Measurements from ENCODE around the gene TRIM29.

Gene TRIM29

GRCh38 chr11:120130991-120131760 is 6.7 kb downstream of the TRIM29 start:
- peaks cover 0 to 23% (median 10%) of the 10 kb centered on the region in 4 donors for H3K4me1 ChIP-seq
- no peaks in the 10 kb centered on the region for H3K36me3 ChIP-seq
- no peak overlapping the region for H3K27ac ChIP-seq
- peak; percentile 12 to 46 for DNase-seq
- no peaks in the 10 kb centered on the region for H3K27me3 ChIP-seq
- H3K4me3 ChIP-seq = no peak overlapping the region
- TF ChIP-seq, protein P1, sequence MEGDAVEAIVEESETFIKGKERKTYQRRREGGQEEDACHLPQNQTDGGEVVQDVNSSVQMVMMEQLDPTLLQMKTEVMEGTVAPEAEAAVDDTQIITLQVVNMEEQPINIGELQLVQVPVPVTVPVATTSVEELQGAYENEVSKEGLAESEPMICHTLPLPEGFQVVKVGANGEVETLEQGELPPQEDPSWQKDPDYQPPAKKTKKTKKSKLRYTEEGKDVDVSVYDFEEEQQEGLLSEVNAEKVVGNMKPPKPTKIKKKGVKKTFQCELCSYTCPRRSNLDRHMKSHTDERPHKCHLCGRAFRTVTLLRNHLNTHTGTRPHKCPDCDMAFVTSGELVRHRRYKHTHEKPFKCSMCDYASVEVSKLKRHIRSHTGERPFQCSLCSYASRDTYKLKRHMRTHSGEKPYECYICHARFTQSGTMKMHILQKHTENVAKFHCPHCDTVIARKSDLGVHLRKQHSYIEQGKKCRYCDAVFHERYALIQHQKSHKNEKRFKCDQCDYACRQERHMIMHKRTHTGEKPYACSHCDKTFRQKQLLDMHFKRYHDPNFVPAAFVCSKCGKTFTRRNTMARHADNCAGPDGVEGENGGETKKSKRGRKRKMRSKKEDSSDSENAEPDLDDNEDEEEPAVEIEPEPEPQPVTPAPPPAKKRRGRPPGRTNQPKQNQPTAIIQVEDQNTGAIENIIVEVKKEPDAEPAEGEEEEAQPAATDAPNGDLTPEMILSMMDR (IDR thresholded peaks at IDR 0.05) = no peak
- no peaks in the 10 kb centered on the region for H3K9me3 ChIP-seq
- intact Hi-C loops (cut with DNase I; ENCODE audit: low total_unique reads) = no loop called here

- Histone ChIP-seq H3K4me1 (peaks cover 0 to 23% (median 10%) of the 10 kb centered on the region in 4 donors), H3K9me3 (no peaks in the 10 kb centered on the region), H3K36me3 (no peaks in the 10 kb centered on the region), H3K4me3 (no peak overlapping the region), H3K27ac (no peak overlapping the region), H3K27me3 (no peaks in the 10 kb centered on the region)
- intact Hi-C loops (cut with DNase I; ENCODE audit: low total_unique reads) = no loop called here
- peak in 1 of 2 donors; percentile 49 for DNase-seq
- TF ChIP-seq, protein P1 (IDR thresholded peaks at IDR 0.05) = no peak
These were observed 7.5 kb downstream of the TRIM29 start for GRCh38 chr11:120130176-120130980.

DNA sequence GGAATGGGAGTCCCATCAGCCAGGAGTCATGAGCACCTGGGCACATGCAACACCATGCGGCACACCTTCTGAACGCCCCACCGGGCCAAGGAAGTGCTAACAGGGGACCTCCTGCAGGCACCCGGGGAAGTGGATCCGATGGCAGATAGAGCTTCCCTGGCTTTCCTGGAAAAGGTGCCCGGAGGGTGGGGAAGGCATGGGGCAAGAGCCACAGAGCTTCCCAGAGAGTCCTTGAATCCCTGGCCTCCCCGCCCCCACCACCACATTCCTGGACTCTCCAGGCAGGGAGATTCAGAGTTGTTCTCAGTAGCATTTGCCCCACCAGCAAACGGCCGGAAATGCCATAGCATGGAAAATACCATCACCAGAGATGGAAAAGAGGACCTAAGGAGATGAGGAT is 8.3 kb downstream of the TRIM29 start:
- Histone ChIP-seq H3K4me3 (no peak overlapping the region), H3K9me3 (no peaks in the 10 kb centered on the region), H3K4me1 (peaks cover 0 to 23% (median 10%) of the 10 kb centered on the region in 4 donors), H3K27ac (peak overlapping the region in 1 of 2 donors; percentile 76), H3K27me3 (no peaks in the 10 kb centered on the region), H3K36me3 (no peaks in the 10 kb centered on the region)
- intact Hi-C loops (cut with DNase I; ENCODE audit: low total_unique reads) = no loop called here
- TF ChIP-seq, protein P1 (IDR thresholded peaks at IDR 0.05) = no peak
- peak in 1 of 2 donors; percentile 54 for DNase-seq

DNA sequence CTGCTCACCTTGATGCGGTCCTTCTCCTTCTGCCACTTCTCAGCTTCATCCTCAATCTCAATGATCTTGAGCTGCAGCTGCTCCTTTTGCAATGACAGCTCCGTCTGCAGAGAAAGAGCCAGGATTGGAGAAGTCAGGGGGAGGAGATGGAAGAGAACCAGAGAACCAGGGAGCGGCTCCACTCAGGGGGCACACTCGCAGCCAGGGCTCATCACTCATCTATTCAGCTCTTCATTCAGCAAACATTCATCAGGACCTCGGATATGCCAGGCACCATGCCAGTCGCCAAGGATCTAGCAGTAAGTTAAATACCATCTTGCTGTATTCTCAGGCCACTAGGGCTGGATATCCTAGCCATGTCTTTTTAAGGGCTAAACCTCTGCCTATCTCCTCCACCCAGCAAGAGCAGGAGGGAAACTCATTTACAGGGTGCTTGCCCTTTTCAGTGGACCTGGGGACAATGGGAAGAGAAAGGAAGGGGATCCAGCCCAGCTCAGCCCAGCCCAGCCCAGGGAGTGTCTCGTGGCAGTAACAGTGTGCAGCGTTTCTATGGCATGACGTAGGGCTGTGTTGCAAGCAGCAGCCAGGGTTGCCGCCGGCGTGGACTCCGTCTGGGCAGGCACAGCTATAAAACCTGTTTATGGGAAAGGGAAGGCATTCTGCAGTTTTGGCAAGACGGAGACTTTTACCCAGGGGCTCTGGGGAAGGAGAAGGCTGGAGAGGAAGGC is 9.4 kb downstream of the TRIM29 start:
- Histone ChIP-seq H3K9me3 (no peaks in the 10 kb centered on the region), H3K4me1 (peaks cover 0 to 23% (median 10%) of the 10 kb centered on the region in 4 donors), H3K36me3 (no peaks in the 10 kb centered on the region), H3K27me3 (no peaks in the 10 kb centered on the region), H3K27ac (peak overlapping the region; percentile 45 to 76), H3K4me3 (peak overlapping the region in 1 of 2 donors; percentile 6)
- intact Hi-C loops (cut with DNase I; ENCODE audit: low total_unique reads) = no loop called here
- DNase-seq = peak; percentile 82 to 87
- TF ChIP-seq, protein P1 (IDR thresholded peaks at IDR 0.05) = no peak

GRCh38 chr11:120127236-120127635 is 10.7 kb downstream of the TRIM29 start:
- DNase-seq = no peak
- Histone ChIP-seq H3K27ac (no peak overlapping the region), H3K9me3 (no peaks in the 10 kb centered on the region), H3K4me3 (no peak overlapping the region), H3K36me3 (no peaks in the 10 kb centered on the region), H3K27me3 (no peaks in the 10 kb centered on the region), H3K4me1 (peaks cover 0 to 25% (median 10%) of the 10 kb centered on the region in 4 donors)
- TF ChIP-seq, protein P1 (IDR thresholded peaks at IDR 0.05) = no peak
- intact Hi-C loops (cut with DNase I; ENCODE audit: low total_unique reads) = no loop called here

Data from tibial artery (tissue), 4 donors.